H1 (cell line): ENCODE data around the gene ADIPOQ. TPM values are rescaled to one million over a fixed set of nuclear protein-coding genes. Genes with fewer than 3 reads are reported as not detected.

Experiments
- CTCF ChIA-PET: fragments of 300-600 bp; sonication (Branson Sonifier 250); formaldehyde crosslinking; loops from one replicate; lab custom pipeline; 2021; ENCODE audit not compliant: partially characterized antibody; lab: Charles Lee
- POLR2A ChIA-PET: fragments of 300-600 bp; sonication (Branson Sonifier 250); formaldehyde crosslinking; loops from one replicate; lab custom pipeline; 2021; ENCODE audit warnings: inconsistent platforms; ENCODE audit not compliant: partially characterized antibody; lab: Charles Lee
- DNase-seq, 2 experiments: peaks; one replicate each; pipeline versions ENCODE4 v3.0.0 to v3.0.0-alpha.2; 2010 to 2022; ENCODE audit warnings: low spot score in 2 of 2, low read depth in 1 of 2, mixed read lengths in 1 of 2
- FAIRE-seq: peaks from 2 replicates; lab custom pipeline; 2011; peaks lifted over from hg19 to GRCh38; lab: Jason Lieb, UNC
- H2AFZ ChIP-seq: 2 replicates; pipeline ENCODE4 v1.8.1; 2012; ENCODE audit warnings: low read length, inconsistent platforms
- H2AK5ac ChIP-seq: 2 replicates; pipeline ENCODE4 v1.6.1; 2013; ENCODE audit warnings: low read depth, low read length
- H2BK120ac ChIP-seq: replicated peaks from 2 replicates; pipeline ENCODE3; 2013; ENCODE audit warnings: low read depth, low read length, inconsistent platforms
- H2BK12ac ChIP-seq: 2 replicates; pipeline ENCODE4 v1.6.1; 2013; ENCODE audit warnings: low read depth, low read length
- H2BK15ac ChIP-seq: 2 replicates; pipeline ENCODE4 v1.6.1; 2013; ENCODE audit warnings: low read length
- H2BK20ac ChIP-seq: 2 replicates; pipeline ENCODE4 v1.6.1; 2013; ENCODE audit warnings: low read length
- H2BK5ac ChIP-seq: 2 replicates; pipeline ENCODE4 v1.6.1; 2013; ENCODE audit warnings: low read depth, low read length
- H3K14ac ChIP-seq: 2 replicates; pipeline ENCODE4 v1.6.1; 2013; ENCODE audit warnings: inconsistent platforms; ENCODE audit not compliant: insufficient read length
- H3K18ac ChIP-seq: 2 replicates; pipeline ENCODE4 v1.6.1; 2013; ENCODE audit warnings: low read length; ENCODE audit errors: extremely low read depth
- H3K23ac ChIP-seq: 2 replicates; pipeline ENCODE4 v1.6.1; 2013; ENCODE audit warnings: inconsistent platforms; ENCODE audit not compliant: insufficient read length
- H3K23me2 ChIP-seq: 2 replicates; pipeline ENCODE4 v1.6.1; 2013; ENCODE audit warnings: low read depth, low read length
- H3K27ac ChIP-seq: 2 replicates; pipeline ENCODE4 v1.6.1; 2011; ENCODE audit warnings: low read depth, low read length, inconsistent platforms
- H3K27me3 ChIP-seq, 4 experiments: replicated peaks in 1 of 4; 1 replicate in 1 of 4; 2 replicates in 3 of 4; pipeline versions ENCODE4 v1.6.1 to v1.8.1; 2011 to 2013; ENCODE audit warnings: low read length in 3 of 4, mild to moderate bottlenecking in 3 of 4, inconsistent platforms in 2 of 4, mixed read lengths in 2 of 4, moderate library complexity in 1 of 4; ENCODE audit not compliant: control insufficient read depth in 3 of 4, insufficient read depth in 3 of 4; ENCODE audit errors: extremely low read depth in 1 of 4
- H3K36me3 ChIP-seq, 4 experiments: 2 replicates each; pipeline versions ENCODE4 v1.6.1 to v1.8.1; 2011 to 2013; ENCODE audit warnings: mild to moderate bottlenecking in 4 of 4, low read length in 3 of 4, moderate library complexity in 2 of 4, control low read depth in 1 of 4, inconsistent platforms in 1 of 4; ENCODE audit not compliant: insufficient read depth in 4 of 4, control insufficient read depth in 2 of 4
- H3K4ac ChIP-seq: replicated peaks from 2 replicates; pipeline ENCODE3; 2013; ENCODE audit warnings: low read length, low read depth, mixed read lengths, inconsistent platforms; ENCODE audit not compliant: insufficient read length
- H3K4me1 ChIP-seq, 4 experiments: replicated peaks in 1 of 4; 1 replicate in 1 of 4; 2 replicates in 3 of 4; pipeline versions ENCODE4 v1.6.1 to v1.8.1; 2011 to 2013; ENCODE audit warnings: low read length in 3 of 4, inconsistent platforms in 2 of 4, mixed read lengths in 1 of 4; ENCODE audit not compliant: insufficient read depth in 4 of 4, control insufficient read depth in 3 of 4
- H3K4me2 ChIP-seq, 2 experiments: 2 replicates each; pipeline versions ENCODE4 v1.6.1 to v1.8.1; 2011 to 2013; ENCODE audit warnings: low read depth in 2 of 2, low read length in 2 of 2, control low read depth in 1 of 2, inconsistent platforms in 1 of 2, mild to moderate bottlenecking in 1 of 2; ENCODE audit not compliant: insufficient read depth in 1 of 2
- H3K4me3 ChIP-seq, 4 experiments: fragments of 200-600, 300-600 bp in 1 of 4; sonication (generic), shearing (Covaris generic), sonication (Bioruptor Twin) in 1 of 4; 2 replicates each; pipeline versions ENCODE4 v1.5.1 to v1.8.1; 2011 to 2016; ENCODE audit warnings: low read length in 4 of 4, low read depth in 3 of 4, control low read depth in 2 of 4, inconsistent platforms in 2 of 4, mild to moderate bottlenecking in 2 of 4, mixed read lengths in 1 of 4, moderate library complexity in 1 of 4; ENCODE audit not compliant: insufficient read depth in 2 of 4; ENCODE audit errors: extremely low read depth in 1 of 4
- H3K56ac ChIP-seq: replicated peaks from 2 replicates; pipeline ENCODE3; 2013; ENCODE audit warnings: low read depth, mild to moderate bottlenecking, mixed read lengths, low read length, inconsistent platforms; ENCODE audit not compliant: insufficient read length
- H3K79me1 ChIP-seq: 2 replicates; pipeline ENCODE4 v1.6.1; 2013; ENCODE audit warnings: low read depth, low read length, control low read depth
- H3K79me2 ChIP-seq, 2 experiments: 2 replicates each; pipeline versions ENCODE4 v1.6.1 to v1.8.1; 2012 to 2013; ENCODE audit warnings: low read length in 2 of 2, mild to moderate bottlenecking in 2 of 2, inconsistent platforms in 1 of 2; ENCODE audit not compliant: insufficient read depth in 2 of 2, control insufficient read depth in 1 of 2
- H3K9ac ChIP-seq, 4 experiments: replicated peaks in 1 of 4; 1 replicate in 1 of 4; 2 replicates in 3 of 4; pipeline versions ENCODE4 v1.6.1 to v1.8.1; 2011 to 2013; ENCODE audit warnings: low read depth in 3 of 4, low read length in 3 of 4, control low read depth in 2 of 4, mild to moderate bottlenecking in 2 of 4, moderate library complexity in 2 of 4, inconsistent platforms in 1 of 4; ENCODE audit errors: extremely low read depth in 1 of 4
- H3K9me3 ChIP-seq, 2 experiments: 2 replicates each; pipeline versions ENCODE4 v1.6.1 to v1.8.1; 2012 to 2013; ENCODE audit warnings: mild to moderate bottlenecking in 2 of 2, moderate library complexity in 2 of 2, control low read depth in 1 of 2, inconsistent platforms in 1 of 2, low read depth in 1 of 2, low read length in 1 of 2, mixed read lengths in 1 of 2; ENCODE audit not compliant: insufficient read depth in 2 of 2
- H4K20me1 ChIP-seq, 2 experiments: replicated peaks in 1 of 2; 2 replicates each; pipeline versions ENCODE3 to v1.8.1; 2011 to 2013; ENCODE audit warnings: inconsistent platforms in 2 of 2, low read length in 2 of 2, mild to moderate bottlenecking in 1 of 2; ENCODE audit not compliant: insufficient read depth in 2 of 2, control insufficient read depth in 1 of 2
- H4K5ac ChIP-seq: 2 replicates; pipeline ENCODE4 v1.6.1; 2013; ENCODE audit warnings: low read length, low read depth, mixed read lengths, inconsistent platforms; ENCODE audit not compliant: insufficient read length
- H4K8ac ChIP-seq: 2 replicates; pipeline ENCODE4 v1.8.0; 2013; ENCODE audit warnings: mild to moderate bottlenecking, moderate library complexity, low read length, inconsistent platforms; ENCODE audit not compliant: insufficient read depth; ENCODE audit errors: extremely low read depth
- H4K91ac ChIP-seq: replicated peaks from 2 replicates; pipeline ENCODE3; 2013; ENCODE audit warnings: low read length, mixed read lengths, inconsistent platforms; ENCODE audit not compliant: insufficient read length
- FOSL1 ChIP-seq: IDR thresholded peaks from 2 replicates; pipeline ENCODE4 v1.6.1; 2011; ENCODE audit warnings: mild to moderate bottlenecking, low read depth, low read length, moderate library complexity; ENCODE audit not compliant: insufficient read depth
- SUZ12 ChIP-seq: fragments of 200-600 bp; sonication (generic); IDR thresholded peaks from 2 replicates; pipeline ENCODE4 v1.6.1; 2012; ENCODE audit warnings: mild to moderate bottlenecking, inconsistent platforms, low read length, moderate library complexity, mixed read lengths
- WGBS, 2 experiments: shearing (Covaris generic) in 1 of 2; methylation state at CpG; one replicate each; pipeline versions ENCODE4 v1.1.6 to v1.1.7; 2013 to 2015; ENCODE audit warnings: low lambda C conversion rate in 2 of 2, mixed read lengths in 2 of 2, inconsistent platforms in 1 of 2, low coverage in 1 of 2, missing lambda C conversion rate in 1 of 2; ENCODE audit not compliant: insufficient replicate concordance in 2 of 2, insufficient coverage in 1 of 2, insufficient read length in 1 of 2; ENCODE audit errors: extremely low coverage in 1 of 2, missing lambda C conversion rate in 1 of 2; 5-methylcytosine and 5-hydroxymethylcytosine counted together
- polyA plus RNA-seq, 7 experiments: library from polyadenylated mRNA; depleted of rRNA in 3 of 7; stranded (reverse) in 5 of 7; unstranded in 2 of 7; fragments of >200 nt in 5 of 7; fragments of 200-250 nt in 2 of 7; gene quantifications; 1 replicate in 5 of 7; 2 replicates in 1 of 7; 4 replicates in 1 of 7; pipeline versions ENCODE4 v1.2.1 to v1.2.3, GENCODE V29; 2011 to 2013; ENCODE audit warnings: missing spikeins in 2 of 7, mixed read lengths in 2 of 7
- total RNA-seq: library from RNA; stranded (reverse); fragmentation: NEBNext Ultra II Directional; extraction: Animal tissue kit (Norgen Biotek cat#: 25700); gene quantifications from 2 replicates; pipeline ENCODE4 v1.2.1, GENCODE V29; 2021

The ADIPOQ gene
- total and polyA plus RNA-seq, 2 of the 8 experiments (the other 6 are each of a cell fraction or from before 2014, with no cell fraction given), result not detected

DNA sequence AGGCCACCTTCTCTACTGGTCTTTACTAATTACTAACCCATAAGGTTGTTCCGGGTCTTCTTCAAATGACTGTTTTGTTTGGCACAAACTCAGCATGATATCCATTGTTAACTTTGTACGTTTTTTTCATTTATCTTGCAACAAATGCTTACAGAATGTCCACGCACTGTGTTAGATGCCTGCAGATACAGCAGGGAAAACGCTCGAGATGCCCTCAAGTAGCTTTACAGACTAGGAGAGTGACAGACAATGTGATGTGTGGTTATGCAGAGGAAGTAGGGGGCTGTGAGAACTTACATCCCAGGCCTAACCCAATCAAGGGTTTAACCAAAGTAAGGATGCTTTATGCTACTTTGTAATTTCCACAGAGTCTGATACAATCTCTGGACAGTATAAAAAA, 35.3 kb upstream of the ADIPOQ start:
- H2BK20ac ChIP-seq, result 0 out of 2 replicates have a peak overlapping the region, but pooled peaks have one; percentile 48
- no peak overlapping the region for H2BK120ac ChIP-seq
- H3K79me1 ChIP-seq, result peaks cover 2% of the 10 kb centered on the region; the same call in 1 of the 2 replicates
- no peak overlapping the region for H4K5ac ChIP-seq
- no peak overlapping the region for H3K18ac ChIP-seq
- H3K9me3 ChIP-seq, result no peaks in the 10 kb centered on the region; a peak in 1 of 4 replicates
- H3K27me3 ChIP-seq, result no peaks in the 10 kb centered on the region
- H3K27ac ChIP-seq, result no peak overlapping the region; the same call in 1 of the 2 replicates
- CTCF ChIA-PET, result interaction anchor here (1.0 kb wide), 1 partner anchor 12 kb away, joined by 7 read pairs; no protein-coding TSS in a partner anchor
- H3K56ac ChIP-seq, result no peak overlapping the region
- H4K20me1 ChIP-seq, result no peaks in the 10 kb centered on the region
- H4K8ac ChIP-seq, result no peak overlapping the region
- H2AFZ ChIP-seq, result no peak overlapping the region
- H2AK5ac ChIP-seq, result peak overlapping the region; percentile 94; the same call in 1 of the 2 replicates
- H2BK5ac ChIP-seq, result peak overlapping the region; percentile 97; the same call in 1 of the 2 replicates
- H3K79me2 ChIP-seq, result peaks cover 0 to 22% of the 10 kb centered on the region in 2 experiments; a peak in 2 of 4 replicates
- H3K4me2 ChIP-seq, result peak overlapping the region; percentile 89 to 91
- no peak overlapping the region for H3K14ac ChIP-seq
- H3K4me1 ChIP-seq, result peaks cover 0 to 9% (median 3%) of the 10 kb centered on the region in 4 experiments; a peak in 3 of 7 replicates
- 78% methylated on average over 5 of the region's 5 CpGs; no CpG with 5 or more reads in 1 of the 2 experiments for WGBS, 2 experiments
- TF ChIP-seq FOSL1 (no peak), SUZ12 (no peak)
- TF ChIP-seq, all 59 proteins: peak for 0
- peak overlapping the region; percentile 71 for H3K4ac ChIP-seq
- no peak overlapping the region; the same call in 1 of the 2 replicates for H2BK12ac ChIP-seq
- H3K4me3 ChIP-seq, result peak overlapping the region; percentile 72 to 97 (median 82); a peak in 7 of 8 replicates
- no peak overlapping the region for H3K23ac ChIP-seq
- peaks cover 4 to 27% (median 14%) of the 10 kb centered on the region in 4 experiments; a peak in 6 of 8 replicates for H3K36me3 ChIP-seq
- H2BK15ac ChIP-seq, result peak overlapping the region; percentile 94; the same call in 1 of the 2 replicates
- H3K23me2 ChIP-seq, result peaks cover 11% of the 10 kb centered on the region
- POLR2A ChIA-PET, result interaction anchor here (0.9 to 12.4 kb wide), 13 partner anchors 9 to 238 kb away, joined by 3 to 166 read pairs (median 8); partner anchors contain the start of genes EIF4A2 and ST6GAL1
- DNase-seq (no peak), FAIRE-seq (no peak)
- H4K91ac ChIP-seq, result peak overlapping the region; percentile 13
- H3K9ac ChIP-seq, result peak overlapping the region in 3 of 4 experiments; percentile 95 to 97 (median 95); a peak in 5 of 7 replicates
